ENCODE results near the gene CCL5. TPM values are rescaled to one million over a fixed set of nuclear protein-coding genes. Genes with fewer than 3 reads are reported as not detected.

Gene CCL5
- total RNA-seq, 2 donors from 2014 or later: 0.66 to 4.9 TPM

GRCh38 chr17:35876534-35876933 lies 3.6 kb downstream of the CCL5 start:
- Histone ChIP-seq H3K4me3 (no peak overlapping the region), H3K27me3 (no peaks in the 10 kb centered on the region), H3K27ac (no peak overlapping the region), H3K4me1 (no peaks in the 10 kb centered on the region), H3K36me3 (replicated peaks in 1 of 2; ENCODE audit: insufficient read depth in 1 of 2, low read depth in 2 of 2) (no peaks in the 10 kb centered on the region), H3K9me3 (no peaks in the 10 kb centered on the region)
- intact Hi-C loops (cut with DNase I): loop anchor here (10.0 kb wide), 1 partner anchor 58 kb away; the partner anchor contains the start of gene RDM1
- WGBS, 2 donors: 79% methylated on average over 3 of the region's 3 CpGs
- ATAC-seq (no peak), DNase-seq (no peak)
- no peak for TF ChIP-seq CTCF (IDR thresholded peaks at IDR 0.05)
- no peak for TF ChIP-seq POLR2A (IDR thresholded peaks at IDR 0.05)

GRCh38 chr17:35875800-35876139 lies 4.4 kb downstream of the CCL5 start:
- Histone ChIP-seq H3K4me3 (no peak overlapping the region), H3K4me1 (no peaks in the 10 kb centered on the region), H3K9me3 (no peaks in the 10 kb centered on the region), H3K27me3 (no peaks in the 10 kb centered on the region), H3K36me3 (replicated peaks in 1 of 2; ENCODE audit: insufficient read depth in 1 of 2, low read depth in 2 of 2) (no peaks in the 10 kb centered on the region), H3K27ac (no peak overlapping the region)
- TF ChIP-seq POLR2A (IDR thresholded peaks at IDR 0.05) (no peak), CTCF (IDR thresholded peaks at IDR 0.05) (no peak)
- ATAC-seq: no peak
- DNase-seq: no peak
- 68 to 73% methylated on average over 3 of the region's 3 CpGs for WGBS, 2 donors
- intact Hi-C loops (cut with DNase I): loop anchor here (10.0 kb wide), 1 partner anchor 59 kb away; the partner anchor contains the start of gene RDM1

GRCh38 chr17:35875072-35875799 lies 4.9 kb downstream of the CCL5 start:
- WGBS, 2 donors: 60 to 65% methylated on average over 5 of the region's 5 CpGs
- no peaks in the 10 kb centered on the region for H3K27me3 ChIP-seq
- no peak overlapping the region for H3K4me3 ChIP-seq
- H3K27ac ChIP-seq: no peak overlapping the region
- TF ChIP-seq CTCF (IDR thresholded peaks at IDR 0.05) (no peak), POLR2A (IDR thresholded peaks at IDR 0.05) (no peak)
- ATAC-seq: no peak
- no peaks in the 10 kb centered on the region for H3K4me1 ChIP-seq
- intact Hi-C loops (cut with DNase I): loop anchor here (10.0 kb wide), 1 partner anchor 60 kb away; the partner anchor contains the start of gene RDM1
- H3K9me3 ChIP-seq: no peaks in the 10 kb centered on the region
- DNase-seq: no peak
- H3K36me3 ChIP-seq (replicated peaks in 1 of 2; ENCODE audit: insufficient read depth in 1 of 2, low read depth in 2 of 2): no peaks in the 10 kb centered on the region

- Histone ChIP-seq H3K27ac (no peak overlapping the region), H3K4me1 (no peaks in the 10 kb centered on the region), H3K27me3 (no peaks in the 10 kb centered on the region), H3K4me3 (no peak overlapping the region), H3K9me3 (no peaks in the 10 kb centered on the region), H3K36me3 (replicated peaks in 1 of 2; ENCODE audit: insufficient read depth in 1 of 2, low read depth in 2 of 2) (no peaks in the 10 kb centered on the region)
- no peak for TF ChIP-seq POLR2A (IDR thresholded peaks at IDR 0.05)
- no peak for TF ChIP-seq CTCF (IDR thresholded peaks at IDR 0.05)
- no peak for DNase-seq
- intact Hi-C loops (cut with DNase I): loop anchor here (10.0 kb wide), 1 partner anchor 62 kb away; the partner anchor contains the start of gene RDM1
- no peak for ATAC-seq
- 86 to 91% methylated on average over 12 of the region's 12 CpGs for WGBS, 2 donors
Observed at GRCh38 chr17:35872196-35872980, 7.8 kb downstream of the CCL5 start.
